H1 (cell line): ENCODE data around the gene OR14A16. TPM values are rescaled to one million over a fixed set of nuclear protein-coding genes. Genes with fewer than 3 reads are reported as not detected.

ENCODE experiments used
- BRCA1 ChIP-seq: IDR thresholded peaks from 2 replicates; pipeline ENCODE4 v1.6.1; 2012; ENCODE audit warnings: low read depth, low read length, improper control_type of control experiment
- SIRT6 ChIP-seq: IDR thresholded peaks from one replicate; pipeline ENCODE4 v1.7.1; 2012; ENCODE audit warnings: low read length, inconsistent platforms
- YY1 ChIP-seq: IDR thresholded peaks from 2 replicates; pipeline ENCODE4 v1.6.1; 2011; ENCODE audit warnings: low read depth, mild to moderate bottlenecking, low read length
- polyA plus RNA-seq, 7 experiments: library from polyadenylated mRNA; depleted of rRNA in 3 of 7; stranded (reverse) in 5 of 7; unstranded in 2 of 7; fragments of >200 nt in 5 of 7; fragments of 200-250 nt in 2 of 7; gene quantifications; 1 replicate in 5 of 7; 2 replicates in 1 of 7; 4 replicates in 1 of 7; pipeline versions ENCODE4 v1.2.1 to v1.2.3, GENCODE V29; 2011 to 2013; ENCODE audit warnings: missing spikeins in 2 of 7, mixed read lengths in 2 of 7
- total RNA-seq: library from RNA; stranded (reverse); fragmentation: NEBNext Ultra II Directional; extraction: Animal tissue kit (Norgen Biotek cat#: 25700); gene quantifications from 2 replicates; pipeline ENCODE4 v1.2.1, GENCODE V29; 2021
- TF ChIP-seq, protein P1 (sequence below): IDR thresholded peaks from 2 replicates; pipeline ENCODE4 v1.6.1; 2012; ENCODE audit warnings: low read length, inconsistent platforms

OR14A16 gene
- total and polyA plus RNA-seq, 2 of the 8 experiments (the other 6 are each of a cell fraction or from before 2014, with no cell fraction given) = not detected

- TF ChIP-seq, protein P1, sequence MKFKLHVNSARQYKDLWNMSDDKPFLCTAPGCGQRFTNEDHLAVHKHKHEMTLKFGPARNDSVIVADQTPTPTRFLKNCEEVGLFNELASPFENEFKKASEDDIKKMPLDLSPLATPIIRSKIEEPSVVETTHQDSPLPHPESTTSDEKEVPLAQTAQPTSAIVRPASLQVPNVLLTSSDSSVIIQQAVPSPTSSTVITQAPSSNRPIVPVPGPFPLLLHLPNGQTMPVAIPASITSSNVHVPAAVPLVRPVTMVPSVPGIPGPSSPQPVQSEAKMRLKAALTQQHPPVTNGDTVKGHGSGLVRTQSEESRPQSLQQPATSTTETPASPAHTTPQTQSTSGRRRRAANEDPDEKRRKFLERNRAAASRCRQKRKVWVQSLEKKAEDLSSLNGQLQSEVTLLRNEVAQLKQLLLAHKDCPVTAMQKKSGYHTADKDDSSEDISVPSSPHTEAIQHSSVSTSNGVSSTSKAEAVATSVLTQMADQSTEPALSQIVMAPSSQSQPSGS = no peak
- TF ChIP-seq YY1 (no peak), SIRT6 (no peak), BRCA1 (no peak)
These were observed 1.9 kb downstream of the OR14A16 start (continued) for GRCh38 chr1:247822060-247822459.
